ENCODE measurements around the gene ELMO3. TPM values are rescaled to one million over a fixed set of nuclear protein-coding genes. Genes with fewer than 3 reads are reported as not detected.
A peak's percentile ranks its signal among the peaks of the same experiment; 100 is the strongest.

ELMO3 gene, protein sequence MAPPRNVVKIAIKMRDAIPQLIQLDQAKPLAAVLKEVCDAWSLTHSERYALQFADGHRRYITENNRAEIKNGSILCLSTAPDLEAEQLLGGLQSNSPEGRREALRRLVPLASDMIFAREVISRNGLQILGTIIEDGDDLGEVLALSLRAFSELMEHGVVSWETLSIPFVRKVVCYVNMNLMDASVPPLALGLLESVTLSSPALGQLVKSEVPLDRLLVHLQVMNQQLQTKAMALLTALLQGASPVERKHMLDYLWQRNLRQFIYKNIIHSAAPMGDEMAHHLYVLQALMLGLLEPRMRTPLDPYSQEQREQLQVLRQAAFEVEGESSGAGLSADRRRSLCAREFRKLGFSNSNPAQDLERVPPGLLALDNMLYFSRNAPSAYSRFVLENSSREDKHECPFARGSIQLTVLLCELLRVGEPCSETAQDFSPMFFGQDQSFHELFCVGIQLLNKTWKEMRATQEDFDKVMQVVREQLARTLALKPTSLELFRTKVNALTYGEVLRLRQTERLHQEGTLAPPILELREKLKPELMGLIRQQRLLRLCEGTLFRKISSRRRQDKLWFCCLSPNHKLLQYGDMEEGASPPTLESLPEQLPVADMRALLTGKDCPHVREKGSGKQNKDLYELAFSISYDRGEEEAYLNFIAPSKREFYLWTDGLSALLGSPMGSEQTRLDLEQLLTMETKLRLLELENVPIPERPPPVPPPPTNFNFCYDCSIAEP
- total RNA-seq, result 1 to 10 TPM; 1.8 to 8.0 (median 4.6) TPM
- long read RNA-seq, partial matches to known transcripts, result 0 of 1 reads
- long read RNA-seq, other reads (novel, unspliced or antisense), result 0 of 1 reads

GRCh38 chr16:67199011-67199807 lies at the start of gene ELMO3:
Gene ELMO3 (plus strand): TSS chr16:67199131. CDS start chr16:67199327, 196 bp downstream.
- 26% methylated on average over 8 of the region's 61 CpGs for WGBS (ENCODE audit: insufficient coverage, low coverage, low lambda C conversion rate, missing lambda C conversion rate)
- TF ChIP-seq POLR2A (IDR thresholded peaks at IDR 0.05) (peak; percentile 24), CTCF (IDR thresholded peaks at IDR 0.05) (peak; percentile 32 to 57 (median 48))
- intact Hi-C loops (cut with DNase I), result loop anchor here in 1 of 2 donors (5.0 kb wide), 1 partner anchor 33 kb away; no protein-coding TSS in a partner anchor
- no peaks in the 10 kb centered on the region for H3K9me3 ChIP-seq
- H3K27me3 ChIP-seq, result no peaks in the 10 kb centered on the region
- H3K27ac ChIP-seq, result no peak within 1 kb of the TSS
- H3K4me1 ChIP-seq, result peaks cover 0 to 7% (median 0%) of the 10 kb centered on the region in 4 donors
- peaks cover 0 to 45% (median 18%) of the 10 kb centered on the region in 4 donors for H3K36me3 ChIP-seq
- DNase-seq (peak in 1 of 3 donors; percentile 55), ATAC-seq (peak; percentile 76 to 81 (median 76))
- H3K4me3 ChIP-seq, result peak within 1 kb of the TSS; percentile 30 to 58 (median 51)

DNA sequence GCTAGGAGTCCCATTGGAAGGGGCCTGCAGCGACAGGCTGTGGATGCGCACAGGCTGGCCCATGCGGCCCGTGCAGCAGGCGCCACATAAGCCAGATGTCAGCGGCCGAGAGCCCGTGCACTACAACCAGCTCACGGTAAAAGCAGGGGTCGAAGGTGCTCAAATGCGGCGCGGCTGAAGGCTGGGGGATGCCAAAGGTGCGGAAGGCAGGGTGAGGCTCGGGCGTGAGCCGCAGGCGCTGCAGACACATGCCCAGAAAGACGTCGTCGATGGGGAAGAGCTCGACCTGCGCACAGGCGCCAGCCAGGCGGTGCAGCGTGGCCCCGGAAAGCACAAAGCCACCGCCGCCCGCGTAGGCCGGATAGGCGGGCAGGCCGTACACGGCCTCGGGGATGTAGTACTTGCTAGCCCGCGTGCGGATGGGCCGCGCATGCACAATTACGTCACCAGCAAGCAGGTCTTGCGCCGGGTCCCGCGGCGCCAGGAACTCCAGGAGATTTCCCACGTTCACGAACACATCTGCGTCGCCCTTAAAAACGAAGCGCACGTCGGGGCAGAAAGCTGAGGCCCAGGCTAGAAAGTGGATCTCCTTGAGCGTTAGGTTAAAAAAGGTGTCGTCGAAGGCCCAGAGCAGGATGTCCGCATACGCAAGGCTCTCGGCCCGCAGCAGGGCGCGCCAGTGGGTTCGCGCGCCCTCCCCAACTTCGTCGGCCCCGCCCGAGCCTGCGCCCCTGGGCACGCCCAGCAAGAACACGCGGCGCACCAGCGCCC lies 49.5 kb upstream of the ELMO3 start:
- WGBS (ENCODE audit: insufficient coverage, low coverage, low lambda C conversion rate, missing lambda C conversion rate), result 43% methylated on average over 18 of the region's 77 CpGs
- Histone ChIP-seq H3K36me3 (peaks cover 2 to 42% (median 20%) of the 10 kb centered on the region in 4 donors), H3K4me1 (peaks cover 0 to 15% (median 0%) of the 10 kb centered on the region in 4 donors), H3K9me3 (no peaks in the 10 kb centered on the region), H3K27ac (no peak overlapping the region), H3K27me3 (no peaks in the 10 kb centered on the region), H3K4me3 (no peak overlapping the region)
- intact Hi-C loops (cut with DNase I), result loop anchor here (10.0 kb wide), 3 partner anchors 45 to 175 kb away; partner anchors contain the start of gene PHAF1 (in 1 of the 2)
- peak; percentile 5 to 49 (median 26) for ATAC-seq
- TF ChIP-seq POLR2A (IDR thresholded peaks at IDR 0.05), result no peak
- peak in 1 of 3 donors; percentile 60 for DNase-seq

GRCh38 chr16:67150047-67150832 lies 48.7 kb upstream of the ELMO3 start:
- Histone ChIP-seq H3K27me3 (no peaks in the 10 kb centered on the region), H3K4me1 (peaks cover 0 to 20% (median 0%) of the 10 kb centered on the region in 4 donors), H3K9me3 (no peaks in the 10 kb centered on the region), H3K36me3 (peaks cover 0 to 34% (median 17%) of the 10 kb centered on the region in 4 donors), H3K27ac (peak overlapping the region; percentile 26 to 54 (median 40)), H3K4me3 (peak overlapping the region; percentile 47 to 54 (median 48))
- TF ChIP-seq POLR2A (IDR thresholded peaks at IDR 0.05) (no peak), CTCF (IDR thresholded peaks at IDR 0.05) (peak in 3 of 4 donors; percentile 3 to 34 (median 17))
- WGBS (ENCODE audit: insufficient coverage, low coverage, low lambda C conversion rate, missing lambda C conversion rate), result 51% methylated on average over 10 of the region's 94 CpGs
- intact Hi-C loops (cut with DNase I), result loop anchor here (10.0 kb wide), 3 partner anchors 45 to 175 kb away; partner anchors contain the start of gene PHAF1 (in 1 of the 2)
- DNase-seq (peak in 1 of 3 donors; percentile 60), ATAC-seq (peak; percentile 22 to 32 (median 28))
